ENCODE results near the gene KCNQ1.
A peak's percentile ranks its signal among the peaks of the same experiment; 100 is the strongest.

The KCNQ1 gene

DNA sequence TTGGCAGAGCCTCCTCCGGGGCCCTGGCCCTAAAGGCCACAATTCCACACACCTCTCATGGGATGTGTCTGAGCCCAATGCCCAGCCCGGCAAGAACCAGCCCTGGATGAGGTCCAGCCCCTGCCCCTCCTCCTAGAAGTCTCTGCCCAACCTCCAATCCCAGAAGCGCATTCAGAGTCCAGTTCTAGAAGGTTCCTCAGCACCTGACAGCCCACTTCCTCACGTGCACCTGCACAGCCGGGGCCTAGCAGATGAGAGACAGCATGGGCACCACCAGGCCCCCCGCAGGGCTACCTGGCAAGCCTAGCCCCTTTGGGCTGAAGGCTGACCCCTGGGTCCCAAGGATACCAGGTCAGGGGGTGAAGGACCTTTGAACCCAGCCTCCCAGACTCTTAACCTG is 452.2 kb downstream of the KCNQ1 start:
- no peak for DNase-seq (ENCODE audit: low read depth)
- TF ChIP-seq, protein P1, sequence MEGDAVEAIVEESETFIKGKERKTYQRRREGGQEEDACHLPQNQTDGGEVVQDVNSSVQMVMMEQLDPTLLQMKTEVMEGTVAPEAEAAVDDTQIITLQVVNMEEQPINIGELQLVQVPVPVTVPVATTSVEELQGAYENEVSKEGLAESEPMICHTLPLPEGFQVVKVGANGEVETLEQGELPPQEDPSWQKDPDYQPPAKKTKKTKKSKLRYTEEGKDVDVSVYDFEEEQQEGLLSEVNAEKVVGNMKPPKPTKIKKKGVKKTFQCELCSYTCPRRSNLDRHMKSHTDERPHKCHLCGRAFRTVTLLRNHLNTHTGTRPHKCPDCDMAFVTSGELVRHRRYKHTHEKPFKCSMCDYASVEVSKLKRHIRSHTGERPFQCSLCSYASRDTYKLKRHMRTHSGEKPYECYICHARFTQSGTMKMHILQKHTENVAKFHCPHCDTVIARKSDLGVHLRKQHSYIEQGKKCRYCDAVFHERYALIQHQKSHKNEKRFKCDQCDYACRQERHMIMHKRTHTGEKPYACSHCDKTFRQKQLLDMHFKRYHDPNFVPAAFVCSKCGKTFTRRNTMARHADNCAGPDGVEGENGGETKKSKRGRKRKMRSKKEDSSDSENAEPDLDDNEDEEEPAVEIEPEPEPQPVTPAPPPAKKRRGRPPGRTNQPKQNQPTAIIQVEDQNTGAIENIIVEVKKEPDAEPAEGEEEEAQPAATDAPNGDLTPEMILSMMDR (IDR thresholded peaks at IDR 0.05; ENCODE audit: insufficient read depth, low read depth, low read length, missing control alignments): no peak
- H3K4me3 ChIP-seq (ENCODE audit: low read length): no peak overlapping the region

GRCh38 chr11:2898366-2899079 is 453.7 kb downstream of the KCNQ1 start:
- TF ChIP-seq, protein P1 (IDR thresholded peaks at IDR 0.05; ENCODE audit: insufficient read depth, low read depth, low read length, missing control alignments): no peak
- peak; percentile 90 for DNase-seq (ENCODE audit: low read depth)
- H3K4me3 ChIP-seq (ENCODE audit: low read length): no peak overlapping the region

Measured in epithelial cell of esophagus (primary cell).